GM18526 (cell line): ENCODE measurements around the gene ZFPL1.

ENCODE experiments used
- POLR2A ChIP-seq: IDR thresholded peaks from 3 replicates; pipeline ENCODE4 v1.6.1; 2011; ENCODE audit not compliant: insufficient read length; ENCODE audit errors: extremely low read depth

Gene ZFPL1

GRCh38 chr11:65135633-65136145 is 51.7 kb downstream of the ZFPL1 start:
- no peak for TF ChIP-seq POLR2A

GRCh38 chr11:65136515-65137096 is 52.6 kb downstream of the ZFPL1 start:
- no peak for TF ChIP-seq POLR2A
